ENCODE data around the gene EEFSEC. TPM values are rescaled to one million over a fixed set of nuclear protein-coding genes. Genes with fewer than 3 reads are reported as not detected.
A peak's percentile ranks its signal among the peaks of the same experiment; 100 is the strongest.

The EEFSEC gene
- total RNA-seq, 1 donor from 2014 or later = 2.2 TPM

- no peak for DNase-seq
Measured at GRCh38 chr3:128320551-128321340, 167.5 kb downstream of the EEFSEC start.

DNA sequence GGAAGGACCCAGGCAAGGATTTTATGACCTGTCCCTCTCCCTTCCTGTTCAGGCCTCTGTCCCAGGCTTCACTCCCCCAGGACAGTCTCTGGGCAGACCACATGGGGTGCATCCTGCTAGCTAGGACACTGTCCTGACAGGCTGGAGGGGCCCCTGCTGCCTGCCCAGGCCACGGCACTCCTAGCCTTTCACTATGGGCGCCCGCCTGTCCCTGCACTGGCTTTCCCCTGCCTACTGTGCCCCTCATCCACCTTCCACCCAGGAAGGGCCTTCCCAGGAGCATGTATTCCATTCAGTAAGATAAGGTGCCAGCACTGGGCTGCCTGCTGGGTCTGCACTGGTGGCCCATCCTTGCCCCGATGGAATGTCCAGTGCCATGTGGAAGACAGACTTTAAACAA is 168.1 kb downstream of the EEFSEC start:
- no peak for DNase-seq

DNA sequence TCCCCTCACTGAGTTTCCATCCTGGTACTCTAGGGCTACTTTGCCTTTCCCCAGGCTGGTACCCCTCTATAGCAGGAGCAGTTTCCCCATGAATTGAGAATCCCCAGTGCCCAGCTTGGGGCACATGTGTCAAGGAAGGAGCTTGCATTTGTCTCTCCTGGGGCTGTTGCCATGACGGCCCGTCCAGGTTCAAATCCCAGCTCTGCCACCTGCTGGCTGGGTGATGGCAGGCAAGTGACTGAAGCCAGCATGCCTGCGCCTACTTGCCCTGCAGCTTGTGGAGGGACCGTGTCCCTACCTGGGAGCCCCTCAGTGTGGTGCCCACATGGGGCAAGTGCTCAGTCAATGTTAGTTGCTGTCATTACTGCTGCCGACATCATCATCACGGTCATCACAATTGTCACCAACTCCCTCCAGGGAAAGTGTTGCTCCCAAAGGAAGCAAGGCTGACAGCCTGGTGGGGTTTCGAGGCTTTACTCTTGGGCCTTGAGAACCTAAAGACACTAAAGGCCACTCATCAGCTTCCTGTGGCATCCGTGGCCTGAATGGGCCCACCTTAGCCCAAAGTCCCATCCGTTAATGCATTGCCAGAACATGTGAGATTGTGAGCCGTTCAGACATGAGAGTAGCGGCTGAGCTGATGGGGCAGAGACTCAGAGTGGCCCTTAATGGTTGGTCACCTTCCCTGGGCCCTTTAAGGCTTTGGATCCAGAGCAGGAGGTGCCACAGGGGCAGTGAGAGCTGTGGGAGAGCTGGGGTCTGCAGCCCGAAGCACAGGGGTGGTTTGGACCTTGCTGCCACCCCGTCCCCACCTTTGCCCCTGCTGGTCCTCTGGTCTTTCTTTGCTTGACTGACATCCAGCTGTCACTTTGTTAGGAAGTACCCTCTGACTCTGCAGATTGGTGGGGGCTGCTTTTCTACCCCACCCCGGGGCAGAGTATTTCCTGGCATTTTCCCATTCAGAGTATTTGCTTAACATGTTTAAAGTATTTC is 169.0 kb downstream of the EEFSEC start:
- peak; percentile 79 for DNase-seq

DNA sequence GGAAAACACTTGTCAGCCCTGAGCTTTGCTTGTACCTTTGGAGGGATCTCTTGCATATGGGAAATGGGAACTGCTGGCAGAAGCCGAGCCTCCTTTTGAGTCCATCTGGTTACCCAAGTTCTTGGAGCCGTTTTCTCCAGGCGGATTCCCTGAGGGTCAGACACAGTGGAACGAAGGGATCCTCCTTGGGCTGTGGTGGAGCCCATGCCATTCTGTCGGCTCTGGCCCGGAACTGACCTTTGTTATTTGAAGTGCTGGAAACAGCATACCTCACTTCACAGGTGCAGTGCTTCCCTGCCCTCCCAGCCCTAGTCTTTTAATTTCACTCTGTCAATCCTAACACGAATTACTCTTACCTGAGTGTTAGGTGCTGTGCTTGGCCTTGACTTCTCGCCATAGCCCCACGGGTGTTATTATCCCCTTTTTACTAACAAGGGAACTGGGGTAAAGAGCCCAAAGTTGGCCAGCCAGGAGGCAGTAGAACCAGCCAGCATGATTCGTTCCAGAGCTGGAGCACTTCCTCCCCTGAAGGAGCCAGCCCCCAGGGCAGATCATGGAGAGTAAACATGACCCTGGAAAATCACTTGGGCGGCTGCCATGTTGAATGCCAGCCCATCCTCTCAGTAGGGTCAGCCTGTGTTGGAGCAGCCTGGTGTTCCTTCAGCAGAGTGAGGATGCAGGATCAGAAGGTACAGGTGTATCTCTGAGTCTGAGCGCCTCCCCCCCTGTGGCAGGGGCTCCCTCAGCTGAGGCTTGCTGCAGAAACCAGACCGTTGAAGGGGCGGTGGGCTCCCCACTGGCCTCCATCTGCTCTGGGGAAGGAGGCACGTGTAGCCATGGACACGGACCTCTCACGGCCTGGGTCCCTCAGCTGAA is 170.2 kb downstream of the EEFSEC start:
- no peak for DNase-seq

GRCh38 chr3:128324911-128325592 is 171.8 kb downstream of the EEFSEC start:
- no peak for DNase-seq

- no peak for DNase-seq
Measured at GRCh38 chr3:128326051-128326823, 173.0 kb downstream of the EEFSEC start.

DNA sequence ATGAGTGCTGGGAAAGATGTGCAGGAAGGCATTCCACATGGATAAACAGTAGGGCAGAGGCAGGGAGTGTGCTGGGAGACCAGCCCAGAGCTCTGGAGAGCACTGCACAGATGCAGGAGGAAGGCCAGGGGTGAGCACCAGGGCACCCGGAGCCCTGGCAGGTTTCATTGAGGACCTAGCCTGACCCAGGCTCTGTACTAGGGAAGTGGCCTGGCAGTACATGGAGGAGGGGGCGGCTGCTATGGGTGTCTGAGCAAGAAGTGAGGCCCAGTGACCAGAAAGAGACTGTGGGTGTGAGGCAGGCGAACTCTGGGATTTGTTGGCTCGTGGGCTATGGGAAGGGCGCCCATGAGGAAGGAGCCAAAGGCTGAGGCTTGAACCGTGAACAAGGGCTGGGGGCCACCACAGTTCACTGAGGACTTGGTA is 174.3 kb downstream of the EEFSEC start:
- no peak for DNase-seq

DNA sequence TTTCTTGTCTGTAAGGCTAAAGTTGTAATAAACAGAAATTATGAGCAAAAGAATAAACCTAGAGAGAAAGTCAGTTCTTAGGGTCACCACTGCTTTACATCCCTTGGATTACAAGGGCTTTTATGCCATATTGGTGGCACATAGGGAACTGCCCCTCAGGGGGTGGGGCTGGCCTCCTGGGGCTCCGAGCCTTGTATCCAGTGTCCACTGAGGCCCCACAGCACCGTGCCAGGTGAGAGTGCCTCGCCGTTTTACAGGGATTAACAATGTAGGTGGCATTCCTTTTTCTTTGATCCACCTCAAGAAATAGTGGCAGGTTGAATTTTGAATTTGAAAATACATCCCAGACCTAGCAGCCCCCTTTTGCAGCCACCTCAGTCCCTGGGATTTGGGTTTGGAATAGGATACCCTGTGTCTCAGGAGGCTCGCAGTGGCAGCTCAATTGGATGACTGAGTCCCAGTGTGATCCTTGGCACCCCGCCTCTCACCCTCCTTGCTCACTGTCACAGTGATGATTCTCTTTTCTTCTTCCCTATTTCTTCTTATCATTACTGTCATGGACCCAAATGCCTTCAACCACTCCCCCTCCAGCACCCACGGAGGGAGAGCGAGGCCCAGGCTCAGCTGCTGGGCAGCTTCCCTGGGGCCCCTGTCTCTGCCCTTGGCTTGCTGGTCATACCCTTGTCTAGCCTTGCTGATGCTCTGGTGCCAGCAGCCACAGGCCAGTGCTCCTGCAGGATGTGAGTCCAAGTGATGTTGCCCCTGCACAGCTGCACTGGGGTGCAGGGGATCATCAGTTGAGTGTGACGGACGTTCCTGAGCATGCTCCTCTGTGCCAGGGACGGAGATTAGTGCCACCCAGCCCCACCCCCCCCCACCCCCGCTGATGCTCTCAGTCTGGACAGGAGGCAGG is 175.5 kb downstream of the EEFSEC start:
- DNase-seq = no peak

GRCh38 chr3:128329491-128330213 is 176.4 kb downstream of the EEFSEC start:
- no peak for DNase-seq

DNA sequence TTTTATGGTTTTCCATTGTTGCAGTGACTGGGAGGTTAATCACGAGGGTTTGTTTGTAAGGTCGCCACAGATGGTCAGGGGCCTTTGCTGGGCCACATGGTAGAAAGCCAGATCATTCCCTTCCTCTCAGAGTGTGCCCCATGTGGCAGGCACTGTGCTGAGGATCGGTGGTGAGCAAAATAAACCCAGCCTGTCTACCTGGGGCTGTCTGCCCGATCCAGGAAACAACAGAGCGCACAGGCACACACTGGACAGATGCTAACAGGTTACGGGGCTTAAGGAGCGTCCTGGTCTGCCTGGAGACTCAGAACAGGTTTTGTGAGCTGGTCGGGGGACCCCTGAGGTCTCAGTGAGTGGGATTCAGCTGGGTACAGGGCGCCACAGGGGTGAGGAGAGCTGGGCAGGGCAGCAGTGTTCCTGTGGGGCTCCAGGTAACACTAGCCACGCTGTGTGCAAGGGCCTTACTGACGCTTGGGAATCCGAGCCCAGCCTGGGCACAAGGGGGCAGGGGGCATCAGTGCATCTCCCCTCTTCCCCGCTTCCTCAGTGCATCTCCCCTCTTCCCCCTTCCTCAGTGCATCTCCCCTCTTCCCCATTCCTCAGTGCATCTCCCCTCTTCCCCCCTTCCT is 177.0 kb downstream of the EEFSEC start:
- DNase-seq = no peak

GRCh38 chr3:128334086-128334645 is 180.9 kb downstream of the EEFSEC start:
- DNase-seq = no peak

GRCh38 chr3:128334766-128335165 is 181.5 kb downstream of the EEFSEC start:
- DNase-seq = no peak

GRCh38 chr3:128335621-128336296 is 182.5 kb downstream of the EEFSEC start:
- no peak for DNase-seq

- DNase-seq = no peak
Measured at GRCh38 chr3:128336337-128337156, 183.3 kb downstream of the EEFSEC start.

- DNase-seq = no peak
Measured at GRCh38 chr3:128337305-128337704, 184.0 kb downstream of the EEFSEC start.

- DNase-seq = no peak
Measured at GRCh38 chr3:128338536-128339330, 185.5 kb downstream of the EEFSEC start.
